ENCODE results near the gene PURB.

GRCh38 chr7:44875241-44875640, 10.1 kb downstream of the PURB start:
- TF ChIP-seq EZH2 (IDR thresholded peaks at IDR 0.05; ENCODE audit: low read depth, unreplicated experiment) (no peak), EZH2phosphoT487 (IDR thresholded peaks at IDR 0.05; ENCODE audit: unreplicated experiment) (no peak)
- TF ChIP-seq, protein P1, sequence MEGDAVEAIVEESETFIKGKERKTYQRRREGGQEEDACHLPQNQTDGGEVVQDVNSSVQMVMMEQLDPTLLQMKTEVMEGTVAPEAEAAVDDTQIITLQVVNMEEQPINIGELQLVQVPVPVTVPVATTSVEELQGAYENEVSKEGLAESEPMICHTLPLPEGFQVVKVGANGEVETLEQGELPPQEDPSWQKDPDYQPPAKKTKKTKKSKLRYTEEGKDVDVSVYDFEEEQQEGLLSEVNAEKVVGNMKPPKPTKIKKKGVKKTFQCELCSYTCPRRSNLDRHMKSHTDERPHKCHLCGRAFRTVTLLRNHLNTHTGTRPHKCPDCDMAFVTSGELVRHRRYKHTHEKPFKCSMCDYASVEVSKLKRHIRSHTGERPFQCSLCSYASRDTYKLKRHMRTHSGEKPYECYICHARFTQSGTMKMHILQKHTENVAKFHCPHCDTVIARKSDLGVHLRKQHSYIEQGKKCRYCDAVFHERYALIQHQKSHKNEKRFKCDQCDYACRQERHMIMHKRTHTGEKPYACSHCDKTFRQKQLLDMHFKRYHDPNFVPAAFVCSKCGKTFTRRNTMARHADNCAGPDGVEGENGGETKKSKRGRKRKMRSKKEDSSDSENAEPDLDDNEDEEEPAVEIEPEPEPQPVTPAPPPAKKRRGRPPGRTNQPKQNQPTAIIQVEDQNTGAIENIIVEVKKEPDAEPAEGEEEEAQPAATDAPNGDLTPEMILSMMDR (conservative IDR thresholded peaks at IDR 0.05; ENCODE audit: low read depth in 2 of 2) = no peak

All from GM23338 (cell line).